ENCODE results near the gene C10orf90.

Gene C10orf90

GRCh38 chr10:126616737-126617136 is 53.8 kb downstream of the C10orf90 start:
- Histone ChIP-seq H2AFZ (ENCODE audit: low read length) (no peak overlapping the region), H3K9ac (ENCODE audit: low read length) (no peak overlapping the region), H3K9me2 (ENCODE audit: low read depth, low read length) (no peaks in the 10 kb centered on the region), H3K79me2 (ENCODE audit: insufficient read depth, low read length) (no peaks in the 10 kb centered on the region), H3K4me3 (ENCODE audit: low read depth, low read length, poor library complexity, severe bottlenecking) (no peak overlapping the region), H3F3A (ENCODE audit: insufficient read depth, low read length) (no peaks in the 10 kb centered on the region), H3K9me3 (ENCODE audit: low read length) (no peaks in the 10 kb centered on the region), H3K36me3 (ENCODE audit: insufficient read depth, low read length) (no peaks in the 10 kb centered on the region), H3K27ac (ENCODE audit: low read depth, low read length, poor library complexity, severe bottlenecking) (no peak overlapping the region), H3K27me3 (ENCODE audit: insufficient read depth, low read length) (no peaks in the 10 kb centered on the region), H3K4me1 (ENCODE audit: insufficient read depth, low read length, severe bottlenecking) (no peaks in the 10 kb centered on the region), H4K20me1 (ENCODE audit: insufficient read depth, low read length) (no peaks in the 10 kb centered on the region), H3K4me2 (ENCODE audit: low read length) (no peak overlapping the region)
- TF ChIP-seq CTCF (IDR thresholded peaks at IDR 0.05; ENCODE audit: low read length) (no peak), EZH2 (IDR thresholded peaks at IDR 0.05; ENCODE audit: borderline replicate concordance, low read length) (no peak)

- no peak overlapping the region for H3K9ac ChIP-seq (ENCODE audit: low read length)
- H3K9me2 ChIP-seq (ENCODE audit: low read depth, low read length) = no peaks in the 10 kb centered on the region
- no peaks in the 10 kb centered on the region for H4K20me1 ChIP-seq (ENCODE audit: insufficient read depth, low read length)
- H3F3A ChIP-seq (ENCODE audit: insufficient read depth, low read length) = no peaks in the 10 kb centered on the region
- H3K4me2 ChIP-seq (ENCODE audit: low read length) = no peak overlapping the region
- H3K36me3 ChIP-seq (ENCODE audit: insufficient read depth, low read length) = no peaks in the 10 kb centered on the region
- H3K9me3 ChIP-seq (ENCODE audit: low read length) = no peaks in the 10 kb centered on the region
- TF ChIP-seq CTCF (IDR thresholded peaks at IDR 0.05; ENCODE audit: low read length) (no peak), EZH2 (IDR thresholded peaks at IDR 0.05; ENCODE audit: borderline replicate concordance, low read length) (no peak)
- no peaks in the 10 kb centered on the region for H3K4me1 ChIP-seq (ENCODE audit: insufficient read depth, low read length, severe bottlenecking)
- no peak overlapping the region for H2AFZ ChIP-seq (ENCODE audit: low read length)
- H3K27me3 ChIP-seq (ENCODE audit: insufficient read depth, low read length) = no peaks in the 10 kb centered on the region
- H3K79me2 ChIP-seq (ENCODE audit: insufficient read depth, low read length) = no peaks in the 10 kb centered on the region
- H3K27ac ChIP-seq (ENCODE audit: low read depth, low read length, poor library complexity, severe bottlenecking) = no peak overlapping the region
- no peak overlapping the region for H3K4me3 ChIP-seq (ENCODE audit: low read depth, low read length, poor library complexity, severe bottlenecking)
These were observed 59.2 kb downstream of the C10orf90 start for GRCh38 chr10:126611303-126611702.

GRCh38 chr10:126609566-126609965 is 60.9 kb downstream of the C10orf90 start:
- Histone ChIP-seq H2AFZ (ENCODE audit: low read length) (no peak overlapping the region), H3K27ac (ENCODE audit: low read depth, low read length, poor library complexity, severe bottlenecking) (no peak overlapping the region), H3K9me3 (ENCODE audit: low read length) (no peaks in the 10 kb centered on the region), H3K36me3 (ENCODE audit: insufficient read depth, low read length) (no peaks in the 10 kb centered on the region), H3K4me1 (ENCODE audit: insufficient read depth, low read length, severe bottlenecking) (no peaks in the 10 kb centered on the region), H4K20me1 (ENCODE audit: insufficient read depth, low read length) (no peaks in the 10 kb centered on the region), H3K27me3 (ENCODE audit: insufficient read depth, low read length) (no peaks in the 10 kb centered on the region), H3K9ac (ENCODE audit: low read length) (no peak overlapping the region), H3K4me3 (ENCODE audit: low read depth, low read length, poor library complexity, severe bottlenecking) (no peak overlapping the region), H3F3A (ENCODE audit: insufficient read depth, low read length) (no peaks in the 10 kb centered on the region), H3K79me2 (ENCODE audit: insufficient read depth, low read length) (no peaks in the 10 kb centered on the region), H3K9me2 (ENCODE audit: low read depth, low read length) (no peaks in the 10 kb centered on the region), H3K4me2 (ENCODE audit: low read length) (no peak overlapping the region)
- TF ChIP-seq EZH2 (IDR thresholded peaks at IDR 0.05; ENCODE audit: borderline replicate concordance, low read length) (no peak), CTCF (IDR thresholded peaks at IDR 0.05; ENCODE audit: low read length) (no peak)
